Gastrocnemius medialis (tissue), 4 donors: ENCODE results near the gene MEF2D. TPM values are rescaled to one million over a fixed set of nuclear protein-coding genes. Genes with fewer than 3 reads are reported as not detected.

Source experiments
- ATAC-seq, 2 donors: fragments of 150-250 bp; one replicate each; pipeline ENCODE4 v1.9.1; 2016
- DNase-seq, 2 donors: peaks; one replicate each; pipeline ENCODE4 v3.0.0-alpha.2; 2019
- H3K27ac ChIP-seq, 4 donors: fragments of 200-600 bp; sonication (generic); 1 replicate in 1 of 4; 2 replicates in 3 of 4; pipeline ENCODE4 v1.5.1; 2016 to 2018; ENCODE audit warnings: mild to moderate bottlenecking in 2 of 4, moderate library complexity in 1 of 4
- H3K27me3 ChIP-seq, 3 donors: fragments of 200-600 bp; sonication (generic) in 2 of 3; 1 replicate in 1 of 3; 2 replicates in 2 of 3; pipeline versions ENCODE4 v1.5.1 to v1.6.0; 2016 to 2019; ENCODE audit warnings: mild to moderate bottlenecking in 1 of 3, moderate library complexity in 1 of 3
- H3K36me3 ChIP-seq, 2 donors: fragments of 200-600 bp; sonication (generic) in 1 of 2; one replicate each; pipeline ENCODE4 v1.5.1; 2017 to 2018
- H3K4me1 ChIP-seq, 2 donors: fragments of 200-600 bp; sonication (generic) in 1 of 2; one replicate each; pipeline ENCODE4 v1.5.1; 2016 to 2017; ENCODE audit warnings: mild to moderate bottlenecking in 2 of 2
- H3K4me3 ChIP-seq, 4 donors: fragments of 200-600 bp; sonication (generic) in 3 of 4; 1 replicate in 1 of 4; 2 replicates in 3 of 4; pipeline ENCODE4 v1.5.1; 2016 to 2019; ENCODE audit warnings: mild to moderate bottlenecking in 2 of 4
- H3K9me3 ChIP-seq, 3 donors: fragments of 200-600 bp; sonication (generic) in 2 of 3; 1 replicate in 1 of 3; 2 replicates in 2 of 3; pipeline ENCODE4 v1.5.1; 2016 to 2019
- CTCF ChIP-seq, 5 experiments: fragments of 450-650 bp in 3 of 5; fragments of 200-600 bp in 2 of 5; sonication (generic) in 2 of 5; IDR thresholded peaks in 4 of 5; conservative IDR thresholded peaks in 1 of 5; 1 replicate in 4 of 5; 2 replicates in 1 of 5; pipeline ENCODE4 v1.5.1; 2016 to 2019; ENCODE audit warnings: antibody characterized with exemption in 5 of 5, mild to moderate bottlenecking in 3 of 5, moderate library complexity in 3 of 5
- POLR2A ChIP-seq, 2 donors: fragments of 450-650 bp; IDR thresholded peaks; one replicate each; pipeline ENCODE4 v1.6.1; 2017; ENCODE audit warnings: antibody characterized with exemption in 2 of 2, mild to moderate bottlenecking in 2 of 2, moderate library complexity in 2 of 2
- in situ Hi-C, 4 donors: fragments of 200-750 bp; cut with MboI; loops; one replicate each; pipeline versions ENCODE4 v1.15.0 to v1.8.0; 2017; ENCODE audit warnings: low sequenced_read_pairs in 4 of 4
- intact Hi-C: fragments of 100-400 bp; cut with DNase I; formaldehyde crosslinking; loops from one replicate; pipeline ENCODE4 v1.15.1; 2023; ENCODE audit warnings: low total_unique reads
- total RNA-seq, 4 donors: library from RNA; depleted of rRNA; stranded (reverse); fragments of >200 nt; gene quantifications; one replicate each; pipeline versions ENCODE4 v1.1.0 to v1.2.3, GENCODE V29; 2016

MEF2D gene
- total RNA-seq, 4 donors from 2014 or later: 129 to 260 (median 168) TPM

- TF ChIP-seq CTCF (IDR thresholded peaks at IDR 0.05 in 4 of 5, conservative IDR thresholded peaks at IDR 0.05 in 1 of 5): no peak
- Histone ChIP-seq H3K27ac (no peak overlapping the region), H3K4me1 (peaks cover 12 to 23% of the 10 kb centered on the region in 2 donors), H3K4me3 (peak overlapping the region; percentile 36 to 57 (median 41)), H3K36me3 (no peaks in the 10 kb centered on the region), H3K27me3 (peaks cover 63 to 84% (median 79%) of the 10 kb centered on the region in 3 donors), H3K9me3 (no peaks in the 10 kb centered on the region)
- intact Hi-C loops (no loop called here), in situ Hi-C loops (no loop called here)
- DNase-seq: no peak
- ATAC-seq: no peak
These were observed 78.5 kb downstream of the MEF2D start for GRCh38 chr1:156421939-156422601.

DNA sequence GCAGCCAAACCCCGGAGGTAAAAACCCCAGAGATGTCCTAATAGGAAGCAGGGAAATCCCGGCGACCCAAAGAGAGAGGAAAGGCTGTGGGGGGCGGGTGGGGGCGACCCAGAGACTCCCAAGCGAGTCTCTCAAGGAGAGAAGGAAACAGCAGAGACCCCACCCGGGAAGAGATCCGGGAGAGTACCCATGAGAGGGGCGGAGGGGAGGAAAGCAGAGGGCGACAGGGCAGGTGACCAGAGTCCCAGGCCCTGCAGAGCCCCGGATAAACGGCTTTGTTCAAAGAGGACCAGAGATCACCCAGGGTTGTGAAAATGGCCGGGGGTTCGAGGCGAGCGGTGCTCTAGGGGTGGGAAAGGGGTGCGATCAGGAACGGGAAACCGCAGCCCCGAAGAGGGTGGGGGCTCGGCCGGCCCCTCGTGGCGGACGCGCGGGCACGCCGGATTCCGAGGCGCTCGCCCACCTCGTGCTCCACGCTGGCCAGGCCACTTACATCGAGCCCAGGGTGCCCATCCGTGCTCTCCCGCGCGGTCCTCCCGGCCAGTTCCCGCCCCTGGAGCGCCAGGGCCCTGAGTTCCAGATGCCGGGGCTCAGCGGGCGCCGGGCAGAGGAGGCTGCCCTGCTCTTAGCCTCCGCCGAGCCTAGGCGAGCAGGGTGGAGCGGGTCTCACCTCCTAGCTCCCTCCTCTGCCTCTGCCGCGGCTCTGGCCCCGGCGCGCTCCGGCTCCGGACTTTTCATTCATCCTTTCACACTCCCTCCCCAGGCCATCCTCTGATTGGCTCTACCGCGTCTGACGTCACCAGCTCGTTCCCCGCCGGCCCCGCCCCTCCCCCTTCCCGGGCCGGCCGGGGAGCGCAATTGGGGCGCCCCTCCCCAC, 79.3 kb downstream of the MEF2D start:
- Histone ChIP-seq H3K4me1 (peaks cover 12 to 23% of the 10 kb centered on the region in 2 donors), H3K4me3 (peak overlapping the region; percentile 36 to 57 (median 41)), H3K9me3 (no peaks in the 10 kb centered on the region), H3K27me3 (peaks cover 63 to 87% (median 85%) of the 10 kb centered on the region in 3 donors), H3K27ac (no peak overlapping the region), H3K36me3 (no peaks in the 10 kb centered on the region)
- peak; percentile 78 to 91 for ATAC-seq
- in situ Hi-C loops: no loop called here
- peak; percentile 34 to 57 for TF ChIP-seq POLR2A (IDR thresholded peaks at IDR 0.05)
- TF ChIP-seq CTCF (IDR thresholded peaks at IDR 0.05 in 4 of 5, conservative IDR thresholded peaks at IDR 0.05 in 1 of 5): no peak
- DNase-seq: peak; percentile 37 to 61
- intact Hi-C loops: no loop called here

- ATAC-seq (no peak), DNase-seq (no peak)
- in situ Hi-C loops: no loop called here
- H3K9me3 ChIP-seq: no peaks in the 10 kb centered on the region
- intact Hi-C loops: no loop called here
- peaks cover 67 to 94% (median 89%) of the 10 kb centered on the region in 3 donors for H3K27me3 ChIP-seq
- peak overlapping the region in 3 of 4 donors; percentile 41 to 57 (median 41) for H3K4me3 ChIP-seq
- H3K4me1 ChIP-seq: peaks cover 12 to 23% of the 10 kb centered on the region in 2 donors
- H3K27ac ChIP-seq: no peak overlapping the region
- no peaks in the 10 kb centered on the region for H3K36me3 ChIP-seq
- no peak for TF ChIP-seq POLR2A (IDR thresholded peaks at IDR 0.05)
- TF ChIP-seq CTCF (IDR thresholded peaks at IDR 0.05 in 4 of 5, conservative IDR thresholded peaks at IDR 0.05 in 1 of 5): no peak
These were observed 80.1 kb downstream of the MEF2D start for GRCh38 chr1:156420205-156421061.

- Histone ChIP-seq H3K4me1 (peaks cover 12 to 23% of the 10 kb centered on the region in 2 donors), H3K36me3 (no peaks in the 10 kb centered on the region), H3K27me3 (peaks cover 72 to 94% (median 90%) of the 10 kb centered on the region in 3 donors), H3K9me3 (no peaks in the 10 kb centered on the region), H3K4me3 (peak overlapping the region in 2 of 4 donors; percentile 41 to 57), H3K27ac (no peak overlapping the region)
- ATAC-seq (no peak), DNase-seq (no peak)
- in situ Hi-C loops: no loop called here
- TF ChIP-seq POLR2A (IDR thresholded peaks at IDR 0.05): no peak
- TF ChIP-seq CTCF (IDR thresholded peaks at IDR 0.05 in 4 of 5, conservative IDR thresholded peaks at IDR 0.05 in 1 of 5): no peak
- intact Hi-C loops: no loop called here
These were observed 80.7 kb downstream of the MEF2D start for GRCh38 chr1:156419854-156420204.
